Neural cell (in vitro differentiated cells): ENCODE results near the gene CNTD1.

ENCODE experiments used
- EP300 ChIP-seq: fragments of 450-650 bp; conservative IDR thresholded peaks from 2 replicates; pipeline ENCODE4 v1.6.1; 2014; ENCODE audit warnings: antibody characterized with exemption, mild to moderate bottlenecking, moderate library complexity; ENCODE audit not compliant: poor library complexity, severe bottlenecking
- EZH2 ChIP-seq: fragments of 200-600, 300-800 bp; shearing (Covaris generic), sonication (generic); IDR thresholded peaks from 2 replicates; pipeline ENCODE4 v1.6.1; 2014; ENCODE audit warnings: antibody characterized with exemption, low read length, borderline replicate concordance, mild to moderate bottlenecking; ENCODE audit not compliant: insufficient read depth, poor library complexity, severe bottlenecking
- TF ChIP-seq, protein P1 (sequence below): fragments of 450-650 bp; IDR thresholded peaks from 2 replicates; pipeline ENCODE4 v1.5.1; 2014; ENCODE audit warnings: antibody characterized with exemption, mild to moderate bottlenecking, moderate library complexity; ENCODE audit not compliant: poor library complexity, severe bottlenecking
- TF ChIP-seq, protein P2 (sequence below): IDR thresholded peaks from 2 replicates; pipeline ENCODE4 v1.6.1; 2012; ENCODE audit warnings: borderline replicate concordance

DNA sequence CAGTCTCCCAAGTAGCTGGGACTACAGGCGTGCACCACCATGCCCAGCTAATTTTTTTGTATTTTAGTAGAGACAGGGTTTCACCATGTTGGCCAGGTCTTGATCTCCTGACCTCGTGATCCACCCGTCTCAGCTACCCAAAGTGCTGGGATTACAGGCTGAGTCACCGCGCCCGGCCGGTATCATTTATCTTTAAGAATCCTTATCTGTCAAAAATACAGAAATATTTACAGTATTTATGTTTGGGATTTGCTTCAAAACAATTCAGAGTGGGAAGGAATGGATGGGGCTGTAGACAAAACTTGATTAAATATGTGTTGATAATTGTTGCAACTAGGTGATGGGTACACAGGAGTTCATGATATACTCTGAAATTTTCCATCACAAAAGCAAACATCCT, 22.5 kb downstream of the CNTD1 start:
- TF ChIP-seq, protein P1, sequence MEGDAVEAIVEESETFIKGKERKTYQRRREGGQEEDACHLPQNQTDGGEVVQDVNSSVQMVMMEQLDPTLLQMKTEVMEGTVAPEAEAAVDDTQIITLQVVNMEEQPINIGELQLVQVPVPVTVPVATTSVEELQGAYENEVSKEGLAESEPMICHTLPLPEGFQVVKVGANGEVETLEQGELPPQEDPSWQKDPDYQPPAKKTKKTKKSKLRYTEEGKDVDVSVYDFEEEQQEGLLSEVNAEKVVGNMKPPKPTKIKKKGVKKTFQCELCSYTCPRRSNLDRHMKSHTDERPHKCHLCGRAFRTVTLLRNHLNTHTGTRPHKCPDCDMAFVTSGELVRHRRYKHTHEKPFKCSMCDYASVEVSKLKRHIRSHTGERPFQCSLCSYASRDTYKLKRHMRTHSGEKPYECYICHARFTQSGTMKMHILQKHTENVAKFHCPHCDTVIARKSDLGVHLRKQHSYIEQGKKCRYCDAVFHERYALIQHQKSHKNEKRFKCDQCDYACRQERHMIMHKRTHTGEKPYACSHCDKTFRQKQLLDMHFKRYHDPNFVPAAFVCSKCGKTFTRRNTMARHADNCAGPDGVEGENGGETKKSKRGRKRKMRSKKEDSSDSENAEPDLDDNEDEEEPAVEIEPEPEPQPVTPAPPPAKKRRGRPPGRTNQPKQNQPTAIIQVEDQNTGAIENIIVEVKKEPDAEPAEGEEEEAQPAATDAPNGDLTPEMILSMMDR, result no peak
- TF ChIP-seq EZH2, result no peak
- TF ChIP-seq, protein P2, sequence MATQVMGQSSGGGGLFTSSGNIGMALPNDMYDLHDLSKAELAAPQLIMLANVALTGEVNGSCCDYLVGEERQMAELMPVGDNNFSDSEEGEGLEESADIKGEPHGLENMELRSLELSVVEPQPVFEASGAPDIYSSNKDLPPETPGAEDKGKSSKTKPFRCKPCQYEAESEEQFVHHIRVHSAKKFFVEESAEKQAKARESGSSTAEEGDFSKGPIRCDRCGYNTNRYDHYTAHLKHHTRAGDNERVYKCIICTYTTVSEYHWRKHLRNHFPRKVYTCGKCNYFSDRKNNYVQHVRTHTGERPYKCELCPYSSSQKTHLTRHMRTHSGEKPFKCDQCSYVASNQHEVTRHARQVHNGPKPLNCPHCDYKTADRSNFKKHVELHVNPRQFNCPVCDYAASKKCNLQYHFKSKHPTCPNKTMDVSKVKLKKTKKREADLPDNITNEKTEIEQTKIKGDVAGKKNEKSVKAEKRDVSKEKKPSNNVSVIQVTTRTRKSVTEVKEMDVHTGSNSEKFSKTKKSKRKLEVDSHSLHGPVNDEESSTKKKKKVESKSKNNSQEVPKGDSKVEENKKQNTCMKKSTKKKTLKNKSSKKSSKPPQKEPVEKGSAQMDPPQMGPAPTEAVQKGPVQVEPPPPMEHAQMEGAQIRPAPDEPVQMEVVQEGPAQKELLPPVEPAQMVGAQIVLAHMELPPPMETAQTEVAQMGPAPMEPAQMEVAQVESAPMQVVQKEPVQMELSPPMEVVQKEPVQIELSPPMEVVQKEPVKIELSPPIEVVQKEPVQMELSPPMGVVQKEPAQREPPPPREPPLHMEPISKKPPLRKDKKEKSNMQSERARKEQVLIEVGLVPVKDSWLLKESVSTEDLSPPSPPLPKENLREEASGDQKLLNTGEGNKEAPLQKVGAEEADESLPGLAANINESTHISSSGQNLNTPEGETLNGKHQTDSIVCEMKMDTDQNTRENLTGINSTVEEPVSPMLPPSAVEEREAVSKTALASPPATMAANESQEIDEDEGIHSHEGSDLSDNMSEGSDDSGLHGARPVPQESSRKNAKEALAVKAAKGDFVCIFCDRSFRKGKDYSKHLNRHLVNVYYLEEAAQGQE, result no peak
- TF ChIP-seq EP300, result no peak
